ENCODE results near the gene SSR1.

SSR1 gene

DNA sequence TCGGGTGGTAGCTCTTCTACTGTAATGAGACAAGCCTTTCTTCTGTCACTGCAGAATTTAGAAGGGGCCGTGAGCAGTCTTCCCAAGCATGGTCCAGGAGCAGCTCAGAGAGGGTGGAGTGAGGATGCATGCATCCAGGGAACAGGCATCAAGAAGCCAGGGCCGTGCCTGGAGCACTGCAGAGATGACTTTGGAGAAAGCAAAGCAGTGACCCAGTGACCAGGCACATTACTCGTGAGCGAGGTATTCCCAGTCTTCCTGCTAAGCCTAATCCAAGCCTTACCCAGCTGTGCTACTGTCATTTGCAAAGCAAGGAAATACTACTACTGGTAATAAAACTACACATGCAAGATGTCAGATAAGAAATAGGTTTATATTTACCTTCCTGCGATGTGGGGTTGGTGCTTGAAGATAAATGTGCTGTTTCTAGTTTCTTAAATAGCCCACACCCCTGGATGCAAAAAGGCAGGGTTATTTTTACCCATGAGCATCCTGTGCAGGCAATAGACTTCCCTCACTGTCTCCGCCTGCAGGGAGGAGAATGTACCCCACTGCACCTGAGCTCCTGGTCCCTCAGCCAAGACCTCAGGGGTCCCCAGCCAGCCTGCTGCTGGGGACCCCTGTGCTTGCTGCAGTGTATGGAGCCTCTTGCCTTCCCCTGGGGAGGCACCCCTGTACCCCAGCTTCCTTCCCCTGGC lies 62.9 kb downstream of the SSR1 start:
- TF ChIP-seq TAF1 (IDR thresholded peaks at IDR 0.05; ENCODE audit: borderline replicate concordance, insufficient read depth, low read length) (no peak), FOXP2 (optimal IDR thresholded peaks at IDR 0.05; ENCODE audit: borderline replicate concordance, extremely low read depth, extremely low read length, insufficient read depth) (no peak), SIN3A (IDR thresholded peaks at IDR 0.05; ENCODE audit: borderline replicate concordance, insufficient read depth, low read length) (no peak), POLR2AphosphoS5 (IDR thresholded peaks at IDR 0.05; ENCODE audit: low read depth, low read length) (no peak), REST (IDR thresholded peaks at IDR 0.05; ENCODE audit: insufficient read depth in 1 of 2, low read depth in 2 of 2, low read length in 2 of 2) (no peak)

DNA sequence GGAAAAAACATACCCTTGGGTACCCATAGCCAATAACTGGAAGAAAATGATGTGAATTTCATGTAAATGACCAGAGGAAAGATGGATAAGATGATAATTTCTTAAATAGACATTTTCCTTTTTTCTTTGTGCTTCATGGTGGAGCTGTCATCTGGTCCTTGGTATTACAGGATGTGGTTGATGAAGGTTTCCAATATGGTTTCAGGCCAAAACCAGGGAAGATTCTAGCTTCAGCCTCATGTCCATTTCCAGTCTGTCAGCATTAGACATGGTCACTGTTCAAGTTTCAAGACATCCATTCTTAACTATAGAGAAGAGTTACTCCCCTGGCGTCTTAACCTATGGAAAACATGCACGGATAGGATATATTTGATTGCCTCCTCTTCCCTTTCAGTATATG lies 63.6 kb downstream of the SSR1 start:
- TF ChIP-seq TAF1 (IDR thresholded peaks at IDR 0.05; ENCODE audit: borderline replicate concordance, insufficient read depth, low read length) (no peak), POLR2AphosphoS5 (IDR thresholded peaks at IDR 0.05; ENCODE audit: low read depth, low read length) (no peak), FOXP2 (optimal IDR thresholded peaks at IDR 0.05; ENCODE audit: borderline replicate concordance, extremely low read depth, extremely low read length, insufficient read depth) (no peak), SIN3A (IDR thresholded peaks at IDR 0.05; ENCODE audit: borderline replicate concordance, insufficient read depth, low read length) (no peak), REST (IDR thresholded peaks at IDR 0.05; ENCODE audit: insufficient read depth in 1 of 2, low read depth in 2 of 2, low read length in 2 of 2) (no peak)

- TF ChIP-seq TAF1 (IDR thresholded peaks at IDR 0.05; ENCODE audit: borderline replicate concordance, insufficient read depth, low read length) (no peak), REST (IDR thresholded peaks at IDR 0.05; ENCODE audit: insufficient read depth in 1 of 2, low read depth in 2 of 2, low read length in 2 of 2) (no peak), POLR2AphosphoS5 (IDR thresholded peaks at IDR 0.05; ENCODE audit: low read depth, low read length) (no peak), SIN3A (IDR thresholded peaks at IDR 0.05; ENCODE audit: borderline replicate concordance, insufficient read depth, low read length) (no peak), FOXP2 (optimal IDR thresholded peaks at IDR 0.05; ENCODE audit: borderline replicate concordance, extremely low read depth, extremely low read length, insufficient read depth) (no peak)
These were observed 65.2 kb downstream of the SSR1 start for GRCh38 chr6:7247828-7248227.

DNA sequence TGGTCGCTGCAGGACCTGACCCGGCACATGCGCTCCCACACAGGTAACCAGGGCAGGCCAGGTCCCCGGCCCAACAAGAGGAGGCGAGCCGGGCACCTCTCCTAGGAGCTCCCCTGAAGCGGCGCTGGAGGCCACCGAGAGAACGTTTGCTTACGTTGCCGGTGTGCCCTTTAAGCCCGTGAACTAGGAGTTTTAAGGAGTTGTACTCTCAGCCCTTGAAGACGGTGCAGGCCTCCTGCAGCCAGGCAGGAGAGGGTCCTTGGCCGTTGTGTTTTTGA lies 65.9 kb downstream of the SSR1 start:
- TF ChIP-seq REST (IDR thresholded peaks at IDR 0.05; ENCODE audit: insufficient read depth in 1 of 2, low read depth in 2 of 2, low read length in 2 of 2) (no peak), POLR2AphosphoS5 (IDR thresholded peaks at IDR 0.05; ENCODE audit: low read depth, low read length) (no peak), TAF1 (IDR thresholded peaks at IDR 0.05; ENCODE audit: borderline replicate concordance, insufficient read depth, low read length) (no peak), FOXP2 (optimal IDR thresholded peaks at IDR 0.05; ENCODE audit: borderline replicate concordance, extremely low read depth, extremely low read length, insufficient read depth) (no peak), SIN3A (IDR thresholded peaks at IDR 0.05; ENCODE audit: borderline replicate concordance, insufficient read depth, low read length) (no peak)

All from PFSK-1 (cell line).